ENCODE data around the gene FDXR.

- TF ChIP-seq CTCF (IDR thresholded peaks at IDR 0.05), result no peak
- TF ChIP-seq POLR2A (IDR thresholded peaks at IDR 0.05), result no peak
Observed at GRCh38 chr17:74920306-74920620, 47.5 kb upstream of the FDXR start.

Measured in right lobe of liver (tissue), 4 donors.